ENCODE results near the gene C3orf70. TPM values are rescaled to one million over a fixed set of nuclear protein-coding genes. Genes with fewer than 3 reads are reported as not detected.

C3orf70 gene
- total RNA-seq, 1 experiment from 2014 or later, result 0.06 TPM

DNA sequence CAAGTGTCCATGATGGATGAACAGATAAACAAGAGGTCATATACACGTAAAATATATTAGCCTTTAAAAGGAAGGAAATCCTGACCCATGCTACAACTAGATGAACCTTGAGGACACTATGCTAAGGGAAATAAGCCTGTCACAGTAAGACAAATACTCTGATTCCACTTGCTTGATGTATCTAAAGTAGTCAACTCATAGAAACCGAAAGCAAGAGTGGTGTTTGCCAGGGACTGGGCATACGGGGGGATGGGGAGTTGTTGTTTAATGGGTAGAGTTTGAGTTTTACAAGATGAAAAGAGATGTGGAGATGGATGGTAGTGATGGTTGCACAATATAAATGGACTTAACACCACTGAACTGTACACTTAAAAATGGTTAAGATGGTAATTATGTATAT lies 65.4 kb downstream of the C3orf70 start:
- no peak for DNase-seq (ENCODE audit: low read depth)

DNA sequence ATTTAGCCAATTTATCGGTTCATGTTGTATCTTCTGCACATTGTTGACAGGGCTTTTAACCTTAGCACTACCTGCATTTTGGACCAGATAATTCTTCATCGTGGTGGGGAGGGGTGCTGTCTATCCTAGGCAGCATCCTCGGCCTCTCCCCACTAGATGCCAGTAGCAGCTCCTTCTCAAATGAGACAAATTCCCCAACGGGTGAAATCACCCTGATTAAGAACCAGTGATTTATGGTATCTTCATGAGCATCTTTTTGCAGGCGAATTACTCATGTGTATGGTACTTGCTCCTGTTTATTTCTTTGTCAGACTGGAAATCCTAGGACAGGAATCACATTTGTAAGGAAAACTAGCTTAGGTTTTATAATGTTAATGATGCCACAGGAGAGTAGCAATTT lies 68.0 kb downstream of the C3orf70 start:
- DNase-seq (ENCODE audit: low read depth), result peak; percentile 7

DNA sequence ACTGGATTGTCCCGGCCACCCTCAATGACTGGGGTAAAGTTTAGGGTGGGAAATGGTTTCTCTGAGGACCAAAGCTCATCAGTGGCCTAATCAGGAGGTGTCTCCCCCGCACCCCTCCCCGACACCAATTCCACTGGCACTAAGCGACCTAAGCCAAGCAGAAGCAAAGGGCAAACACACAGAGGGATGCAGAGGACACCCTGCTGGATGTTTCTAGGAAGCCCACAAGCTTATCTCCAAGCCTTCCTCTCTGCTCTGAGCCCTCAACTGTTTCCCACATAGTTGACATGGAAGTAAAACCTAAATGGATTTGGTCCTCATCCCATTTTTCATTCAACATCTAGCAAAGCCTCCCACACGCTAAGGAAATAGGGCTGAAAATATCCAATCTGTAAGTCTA lies 68.5 kb downstream of the C3orf70 start:
- no peak for DNase-seq (ENCODE audit: low read depth)

DNA sequence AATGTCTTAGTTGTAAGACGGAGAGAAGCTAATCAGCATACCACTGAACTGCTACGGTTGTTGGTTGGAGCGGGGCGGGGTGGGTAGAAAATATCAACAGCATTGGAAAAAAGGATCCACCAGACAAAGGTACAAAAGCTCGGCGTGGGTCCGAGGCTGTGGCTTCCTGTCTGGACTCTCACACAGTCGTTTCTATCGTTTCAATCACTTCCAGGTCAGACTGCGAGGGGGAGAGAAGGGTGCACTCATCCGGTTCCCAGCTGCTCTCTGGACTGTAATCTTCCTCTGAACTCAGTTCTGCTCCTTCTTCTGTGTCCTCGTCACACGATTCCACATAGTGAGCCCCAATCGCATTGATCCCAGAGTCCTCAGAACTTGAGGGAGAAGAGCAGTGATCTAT lies 70.0 kb downstream of the C3orf70 start:
- DNase-seq (ENCODE audit: low read depth), result no peak

DNA sequence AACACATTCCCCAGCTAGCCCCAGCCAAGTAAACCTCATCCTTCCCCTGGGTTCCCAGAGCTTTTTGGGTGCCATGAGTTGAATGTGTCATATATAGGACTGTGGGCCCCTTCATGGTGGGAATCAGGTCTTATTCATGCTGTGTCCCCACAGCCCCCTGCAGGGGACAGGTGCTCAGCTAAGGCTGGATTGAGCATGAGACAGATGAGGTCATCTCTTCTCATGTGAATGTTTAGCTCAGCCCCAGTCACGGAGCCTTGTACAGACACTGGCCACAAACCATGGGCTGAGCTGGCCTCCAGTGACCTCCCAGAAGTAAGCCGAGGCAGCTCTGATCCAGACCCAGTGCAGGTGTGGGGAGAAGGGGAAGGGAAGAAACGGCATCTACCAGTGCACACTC lies 70.7 kb downstream of the C3orf70 start:
- DNase-seq (ENCODE audit: low read depth), result peak; percentile 16

DNA sequence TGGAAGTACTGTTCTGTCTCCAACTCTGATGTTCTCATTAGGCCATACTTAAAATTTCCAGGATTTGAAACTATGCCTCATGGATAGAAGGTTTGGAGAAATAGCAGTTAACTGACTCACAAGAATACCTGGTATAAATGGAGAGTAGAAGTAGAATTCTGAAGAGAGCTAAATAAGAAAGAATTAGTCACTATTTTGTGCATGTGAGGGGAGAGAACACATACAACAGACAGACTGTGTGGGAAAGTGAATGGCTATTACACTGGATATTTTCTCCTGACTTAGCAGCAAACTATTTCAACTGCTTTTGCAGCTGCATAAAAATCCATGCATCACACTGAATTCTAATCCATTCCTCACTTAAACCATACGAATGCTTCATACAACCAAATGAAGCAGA lies 71.3 kb downstream of the C3orf70 start:
- no peak for DNase-seq (ENCODE audit: low read depth)

DNA sequence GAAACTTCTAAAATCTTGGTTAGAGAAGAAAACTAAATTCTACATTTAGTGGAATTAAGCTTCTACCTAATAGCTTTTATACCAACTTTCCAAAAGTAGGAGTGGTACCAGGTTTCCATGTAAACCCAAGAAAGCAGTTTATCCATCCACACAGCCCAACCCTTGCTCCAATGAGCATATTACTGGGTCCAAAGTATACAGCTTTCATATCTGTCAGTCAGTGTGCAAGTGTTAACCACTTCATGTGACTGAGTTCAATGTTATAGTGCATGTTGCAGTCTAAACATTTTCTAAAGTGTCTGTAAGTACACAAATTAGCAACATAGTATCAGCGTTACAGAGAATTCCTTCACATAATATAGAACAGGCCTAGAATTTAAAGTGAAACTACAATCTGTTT lies 73.2 kb downstream of the C3orf70 start:
- no peak for DNase-seq (ENCODE audit: low read depth)

DNA sequence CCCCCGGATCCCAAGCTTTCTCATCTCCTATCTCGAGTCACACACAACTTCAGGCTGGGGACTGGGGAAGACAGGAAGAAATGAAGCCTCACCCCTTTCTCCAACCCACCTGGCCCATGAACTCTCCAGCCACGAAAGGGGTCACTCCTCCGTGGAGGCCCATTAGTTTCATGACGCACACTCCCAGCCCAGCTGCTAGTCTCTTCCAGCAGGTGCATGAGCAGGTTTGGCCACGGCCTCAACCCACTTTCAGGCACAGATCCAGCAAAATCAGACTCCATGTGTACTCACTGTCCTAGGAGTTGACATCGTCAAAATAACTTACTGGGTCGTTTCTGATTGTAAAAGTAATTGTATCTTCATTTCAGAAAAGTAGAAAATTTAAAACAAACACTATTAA lies 76.6 kb downstream of the C3orf70 start:
- DNase-seq (ENCODE audit: low read depth), result no peak

DNA sequence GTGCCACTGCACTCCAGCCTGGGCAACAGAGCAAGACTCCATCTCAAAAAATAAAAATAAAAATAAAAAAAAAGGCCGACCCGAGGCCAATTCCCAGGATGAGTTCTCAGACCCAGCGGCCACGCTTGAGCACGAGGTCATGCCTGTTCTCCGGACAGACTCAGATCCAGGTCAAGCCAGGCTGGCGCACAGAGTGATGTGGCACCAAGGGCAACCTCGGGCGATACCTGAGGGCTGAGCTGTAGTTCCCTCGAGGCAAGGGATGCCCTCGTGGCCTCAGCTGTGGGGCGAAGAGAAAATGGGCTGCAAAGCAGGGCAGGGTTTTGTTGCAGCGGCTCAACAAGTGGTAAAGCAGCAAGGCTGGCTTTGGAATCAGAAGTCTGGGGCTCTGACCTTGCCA lies 77.3 kb downstream of the C3orf70 start:
- DNase-seq (ENCODE audit: low read depth), result no peak

DNA sequence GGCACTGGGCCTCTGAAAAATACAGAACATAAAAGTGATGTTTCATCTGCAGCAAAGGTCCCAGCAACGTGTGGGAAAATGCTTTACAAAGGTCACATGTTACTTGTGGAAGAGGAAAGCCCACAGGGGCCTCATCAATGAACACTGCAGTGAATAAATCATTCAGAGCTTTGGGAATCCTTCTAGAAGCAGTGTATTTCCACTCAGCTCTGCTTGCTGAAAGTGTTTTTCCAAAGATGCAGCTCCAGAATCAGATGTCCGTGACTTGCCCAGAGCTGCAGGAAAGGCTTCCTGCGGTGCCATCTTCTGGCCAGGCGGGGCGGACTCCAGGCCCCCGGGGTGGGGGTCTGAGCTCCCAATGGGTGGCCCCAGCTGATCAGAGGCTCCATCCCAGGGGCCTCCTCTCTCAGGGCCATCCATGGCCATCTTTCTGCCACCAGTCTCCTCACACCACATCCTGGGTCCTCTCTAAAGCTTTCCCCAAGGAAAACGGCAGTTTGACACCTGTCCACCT lies 81.5 kb downstream of the C3orf70 start:
- no peak for DNase-seq (ENCODE audit: low read depth)

DNA sequence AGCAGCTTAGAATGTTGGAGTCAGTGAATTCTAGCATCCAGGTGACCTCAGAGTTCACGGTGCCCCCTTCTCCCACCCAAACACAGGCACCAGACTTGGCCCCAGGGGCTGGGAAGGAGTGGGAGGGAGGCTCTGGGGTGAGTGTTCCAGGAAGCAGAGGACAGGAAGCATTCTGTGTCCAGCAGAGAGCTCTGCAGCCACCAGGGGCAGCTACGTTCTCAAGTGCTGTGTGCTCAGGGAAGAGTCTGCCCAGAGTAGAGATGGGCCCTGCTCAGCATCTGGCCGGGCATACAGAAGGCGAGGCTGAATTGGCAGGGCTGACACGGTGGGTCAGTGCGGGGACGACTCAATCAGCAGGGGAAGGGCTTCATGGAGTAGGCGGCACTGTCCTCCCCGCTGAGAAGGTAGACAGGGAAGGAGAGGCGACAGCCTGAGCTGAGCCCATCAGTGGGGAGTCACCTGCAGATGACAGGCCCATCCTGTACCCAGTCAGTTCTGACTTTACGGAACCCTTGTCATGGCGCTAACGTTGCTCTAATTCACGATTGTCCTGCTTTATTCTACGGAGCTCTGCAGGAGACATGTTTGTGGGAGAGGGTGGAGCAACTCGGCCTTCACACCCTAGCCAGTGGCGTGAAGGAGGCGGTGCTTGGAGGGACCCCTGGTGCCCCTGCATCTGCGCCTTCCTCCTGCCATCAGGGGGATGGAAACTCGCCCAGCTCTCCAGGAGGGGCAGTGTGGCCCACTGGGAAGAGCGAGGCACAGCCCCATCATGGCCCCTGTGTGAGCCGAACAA lies 82.2 kb downstream of the C3orf70 start:
- DNase-seq (ENCODE audit: low read depth), result peak; percentile 15

DNA sequence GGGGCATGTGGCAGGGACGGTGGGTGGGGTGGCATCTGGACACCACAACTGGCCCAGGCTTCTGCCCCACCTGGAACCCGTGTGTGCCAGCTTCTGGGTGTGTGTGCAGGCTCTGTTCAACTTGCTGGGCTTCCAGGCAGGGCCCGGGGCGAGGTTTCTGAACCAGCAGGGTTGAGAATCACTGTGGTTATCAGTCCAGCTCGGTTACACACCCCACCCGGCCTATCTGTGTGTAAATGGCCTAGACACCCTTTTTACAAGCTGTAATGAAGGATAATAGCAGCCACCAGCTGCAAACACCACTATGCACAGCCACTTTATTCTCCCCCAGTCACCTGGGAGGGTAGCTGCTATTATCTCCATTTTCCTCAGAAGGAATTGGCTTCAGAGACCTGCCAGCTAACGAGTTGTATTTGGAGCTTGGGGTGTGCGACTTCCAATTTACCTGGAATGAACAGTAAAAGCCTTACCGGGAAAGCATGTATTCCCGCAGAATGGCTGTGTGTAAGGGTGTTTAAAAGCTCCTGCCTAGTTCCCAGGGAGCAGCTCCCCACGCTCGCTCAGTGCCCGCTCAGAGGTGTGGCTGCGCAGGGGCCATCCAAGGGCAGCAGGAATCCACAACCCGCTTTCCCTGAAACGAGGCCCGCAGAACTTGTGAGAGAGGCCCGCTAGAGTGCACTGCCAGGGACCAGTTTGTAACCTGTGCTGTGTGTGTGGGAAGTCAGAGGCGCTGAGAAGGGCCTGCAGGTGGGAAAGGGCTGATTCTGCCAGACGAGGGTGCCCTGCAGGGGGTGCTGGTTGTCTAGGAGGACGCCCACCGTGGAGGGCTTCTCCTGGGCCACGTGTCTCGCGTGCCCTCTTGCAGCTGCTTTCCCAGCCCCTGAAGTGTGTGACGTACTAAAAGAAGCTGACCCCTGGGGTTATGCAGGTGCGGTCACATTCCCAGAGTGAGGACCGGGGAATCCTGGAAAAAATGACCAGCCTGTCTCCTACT lies 83.5 kb downstream of the C3orf70 start:
- DNase-seq (ENCODE audit: low read depth), result no peak

DNA sequence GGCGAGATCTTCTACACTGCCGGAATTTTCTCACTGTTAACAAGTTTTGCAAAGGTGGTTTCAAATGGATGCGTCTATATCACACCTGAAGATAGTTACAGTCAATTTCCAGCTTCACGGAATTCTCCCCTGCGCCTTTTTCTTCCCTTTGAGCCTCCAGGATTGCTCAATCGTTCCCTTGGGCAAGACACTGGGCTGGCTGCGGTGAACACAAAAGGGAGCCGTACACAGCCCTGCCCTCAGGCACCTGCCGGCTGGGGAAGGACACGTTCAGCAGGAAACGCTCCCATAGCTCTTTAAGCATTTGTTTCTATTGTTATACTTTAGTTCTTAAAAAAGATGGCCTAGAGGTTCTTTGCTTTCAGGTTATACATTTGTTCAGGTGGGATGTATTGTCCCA lies 85.7 kb downstream of the C3orf70 start:
- DNase-seq (ENCODE audit: low read depth), result no peak

DNA sequence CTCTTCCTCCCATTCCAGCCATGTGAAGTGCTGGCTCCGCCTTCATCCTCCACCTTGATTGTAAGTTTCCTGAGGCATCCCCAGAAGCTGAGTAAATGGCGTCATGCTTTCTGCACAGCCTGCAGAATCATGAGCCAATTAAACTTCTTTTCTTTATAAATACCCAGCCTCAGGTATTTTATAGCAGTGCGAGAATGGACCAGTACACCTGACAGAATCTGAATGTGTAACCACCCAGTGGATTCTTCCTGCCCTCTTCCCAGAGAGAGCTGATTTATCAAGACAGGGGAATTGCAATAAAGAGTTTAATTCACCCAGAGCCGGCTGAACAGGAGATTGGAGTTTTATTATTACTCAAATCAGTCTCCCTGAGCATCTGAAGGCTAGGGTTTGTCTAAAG lies 86.6 kb downstream of the C3orf70 start:
- DNase-seq (ENCODE audit: low read depth), result no peak

DNA sequence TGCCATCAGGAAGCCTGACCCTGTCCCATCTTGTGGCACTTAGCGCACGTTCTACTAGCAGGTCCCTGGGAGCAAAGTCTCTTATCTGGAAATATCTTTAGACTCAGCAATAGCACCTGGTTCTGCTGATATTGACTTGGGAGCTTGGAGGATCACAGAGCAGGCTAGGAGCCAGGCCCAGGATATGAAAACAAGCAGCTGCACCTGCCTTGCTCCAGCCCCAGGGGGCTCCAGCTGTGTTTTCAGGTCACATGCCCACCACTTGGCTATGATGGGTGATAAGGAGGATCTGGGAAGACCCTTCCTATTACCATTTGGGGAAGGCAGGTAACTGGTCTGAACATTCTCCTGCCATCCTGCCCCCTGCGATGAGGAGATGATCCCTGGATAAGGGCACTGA lies 87.8 kb downstream of the C3orf70 start:
- DNase-seq (ENCODE audit: low read depth), result no peak

DNA sequence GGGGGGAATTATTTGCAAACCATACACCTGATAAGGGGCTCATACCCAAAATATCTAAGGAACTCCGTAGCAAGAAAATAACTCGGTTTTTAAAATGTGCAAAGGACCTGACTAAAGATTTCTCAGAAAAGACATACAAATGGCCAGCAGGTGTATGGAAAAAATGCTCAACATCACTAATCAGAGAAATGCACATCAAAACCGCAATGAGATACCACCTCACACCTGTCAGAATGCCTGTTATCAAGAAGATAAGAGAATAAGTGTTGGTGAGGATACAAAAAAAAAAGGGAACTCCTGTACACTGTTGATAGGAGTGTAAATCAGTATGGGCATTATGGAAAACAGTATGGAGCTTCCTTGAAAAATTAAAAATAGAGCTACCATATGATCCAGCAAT lies 89.4 kb downstream of the C3orf70 start:
- no peak for DNase-seq (ENCODE audit: low read depth)

DNA sequence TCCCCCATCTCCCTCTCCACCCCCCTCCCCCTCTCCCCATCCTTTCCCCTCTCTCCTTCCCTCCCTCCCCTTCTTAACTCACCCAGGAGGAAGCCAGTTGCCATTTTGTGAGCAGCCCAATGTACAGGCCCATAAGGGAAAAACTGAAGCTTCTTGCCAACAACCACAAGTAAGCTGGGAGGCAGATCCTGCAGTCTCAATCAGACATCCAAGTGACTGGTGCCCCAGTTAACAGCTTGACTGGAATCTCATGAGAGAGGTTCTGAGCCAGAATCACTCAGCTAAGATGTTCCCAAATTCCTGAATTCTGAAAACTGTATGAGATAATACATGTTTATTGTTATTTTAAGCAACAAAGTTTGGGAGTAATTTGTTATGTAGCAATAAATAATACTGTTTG lies 90.7 kb downstream of the C3orf70 start:
- DNase-seq (ENCODE audit: low read depth), result no peak

DNA sequence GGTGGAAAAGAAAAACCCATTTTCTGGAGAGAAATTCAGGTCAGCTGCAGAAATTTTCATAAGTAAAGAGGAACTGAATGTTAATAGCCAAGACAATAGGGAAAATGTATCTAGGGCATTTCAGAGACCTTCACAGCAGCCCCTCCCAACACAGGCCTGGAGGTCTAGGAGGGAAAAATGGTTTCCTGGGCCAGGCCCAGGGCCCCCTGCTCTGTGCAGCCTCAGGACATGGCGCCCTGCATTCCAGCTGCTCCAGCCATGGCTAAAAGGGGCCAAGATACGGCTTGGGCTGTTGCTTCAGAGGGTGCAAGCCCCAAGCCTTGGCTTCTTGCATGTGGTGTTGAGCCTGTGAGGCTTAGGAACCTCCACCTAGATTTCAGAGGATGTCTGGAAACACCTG lies 92.2 kb downstream of the C3orf70 start:
- DNase-seq (ENCODE audit: low read depth), result no peak

DNA sequence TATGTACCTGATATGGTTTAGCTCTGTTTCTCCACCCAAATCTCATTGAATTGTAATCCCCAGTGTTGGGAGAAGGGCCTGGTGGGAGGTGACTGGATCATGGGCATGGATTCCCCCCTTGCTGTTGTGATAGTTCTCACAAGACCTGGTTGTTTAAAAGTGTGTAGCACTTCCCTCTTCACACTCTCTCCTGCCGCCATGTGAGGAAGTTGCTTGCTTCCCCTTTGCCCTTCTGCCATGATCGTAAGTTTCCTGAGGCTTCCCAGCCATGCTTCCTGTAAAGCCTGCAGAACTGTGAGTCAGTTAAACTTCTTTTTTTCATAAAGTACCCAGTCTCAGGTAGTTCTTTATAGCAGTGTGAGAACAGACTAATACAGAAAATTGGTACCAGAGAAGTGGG lies 93.1 kb downstream of the C3orf70 start:
- DNase-seq (ENCODE audit: low read depth), result no peak

DNA sequence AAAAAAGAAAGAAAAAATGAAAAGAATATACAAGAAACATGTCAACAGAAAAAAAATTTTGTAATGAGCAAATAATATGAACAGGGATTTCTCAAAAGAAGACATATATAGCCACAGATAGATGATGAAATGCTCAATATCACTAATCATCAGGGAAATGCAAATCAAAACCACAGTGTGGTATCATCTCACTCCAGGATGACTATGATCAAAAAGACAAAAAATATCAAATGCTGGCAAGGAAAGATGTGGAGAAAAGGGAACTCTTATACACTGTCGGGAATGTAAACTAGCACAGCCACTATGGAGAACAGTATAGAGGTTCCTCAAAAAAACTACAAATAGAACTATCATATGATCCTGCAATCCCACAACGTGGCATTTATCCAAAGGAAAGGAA lies 94.1 kb downstream of the C3orf70 start:
- no peak for DNase-seq (ENCODE audit: low read depth)

DNA sequence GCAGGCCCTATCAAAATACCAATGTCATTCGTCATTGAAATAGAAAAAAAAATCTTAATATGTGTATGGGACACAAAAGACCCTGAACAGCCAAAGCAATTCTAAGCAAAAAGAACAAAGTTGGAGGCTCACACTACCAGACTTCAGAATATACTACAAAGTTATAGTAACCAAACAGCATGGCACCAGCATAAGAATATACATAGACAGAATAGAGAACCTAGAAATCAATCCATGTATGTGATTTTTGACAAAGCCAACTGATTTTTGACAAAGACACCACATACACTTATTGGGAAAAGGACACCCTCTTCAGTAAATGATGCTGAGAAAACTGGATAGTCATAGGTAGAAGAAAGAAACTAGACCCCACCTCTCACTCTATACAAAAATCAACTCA lies 95.0 kb downstream of the C3orf70 start:
- DNase-seq (ENCODE audit: low read depth), result no peak

DNA sequence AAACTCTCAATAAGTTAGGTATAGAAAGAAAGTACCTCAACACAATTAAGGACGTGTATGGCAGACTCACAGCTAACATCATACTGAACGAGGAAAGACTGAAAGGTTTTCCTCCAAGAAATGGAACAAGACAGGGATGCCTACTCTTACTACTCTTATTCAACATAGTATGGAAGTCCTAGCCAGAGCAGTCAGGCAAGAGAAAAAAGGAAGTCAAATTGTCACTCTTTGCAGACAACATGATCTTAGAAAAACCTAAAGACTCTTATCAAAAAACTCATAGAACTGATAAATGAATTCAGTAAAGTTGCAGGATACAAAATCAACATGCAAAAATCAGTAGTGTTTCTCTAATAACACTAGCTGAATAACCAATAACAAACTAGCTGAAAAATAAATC lies 96.0 kb downstream of the C3orf70 start:
- DNase-seq (ENCODE audit: low read depth), result no peak

DNA sequence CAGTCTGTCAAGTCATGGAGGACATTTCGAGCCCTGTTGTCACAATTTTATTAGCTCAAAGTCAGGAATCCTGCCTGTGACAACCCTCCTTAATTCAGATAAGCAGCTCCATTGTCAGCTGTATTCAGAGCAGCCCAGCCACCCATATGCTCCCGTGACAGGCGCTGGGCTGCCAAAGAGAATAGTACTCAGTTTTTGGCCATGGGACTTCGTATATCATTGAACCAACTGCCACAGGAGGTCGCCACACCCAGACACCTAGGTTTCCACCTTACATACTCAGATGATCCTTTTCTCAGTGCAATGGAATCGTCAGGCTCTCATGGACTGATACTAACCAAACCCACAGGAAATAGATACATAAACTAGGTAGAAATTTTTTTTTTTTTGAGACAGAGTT lies 100.2 kb downstream of the C3orf70 start:
- no peak for DNase-seq (ENCODE audit: low read depth)
